Muscle layer of colon (tissue), 2 donors: ENCODE data around the gene KSR1.
"Not testable (repeated sequence)": the region's sequence is repeated elsewhere in the genome, so short reads cannot be mapped to it uniquely, and the experiment has no call there.

Experiments used
- H3K27ac ChIP-seq: one replicate; pipeline ENCODE4 v1.7.0; 2013; ENCODE audit warnings: low read depth, mild to moderate bottlenecking, low read length, moderate library complexity
- H3K27me3 ChIP-seq, 2 donors: one replicate each; pipeline ENCODE4 v1.7.0; 2013; ENCODE audit warnings: low read length in 2 of 2, mild to moderate bottlenecking in 2 of 2; ENCODE audit not compliant: insufficient read depth in 2 of 2, control insufficient read depth in 1 of 2
- H3K36me3 ChIP-seq: one replicate; pipeline ENCODE4 v1.7.0; 2013; ENCODE audit warnings: mild to moderate bottlenecking, low read length; ENCODE audit not compliant: insufficient read depth
- H3K4me1 ChIP-seq: one replicate; pipeline ENCODE4 v1.7.0; 2013; ENCODE audit warnings: mild to moderate bottlenecking, low read length; ENCODE audit not compliant: insufficient read depth
- H3K4me3 ChIP-seq, 2 donors: one replicate each; pipeline ENCODE4 v1.7.0; 2013; ENCODE audit warnings: low read length in 2 of 2, low read depth in 1 of 2, mild to moderate bottlenecking in 1 of 2, moderate library complexity in 1 of 2
- H3K9ac ChIP-seq: one replicate; pipeline ENCODE4 v1.7.0; 2013; ENCODE audit warnings: low read length
- H3K9me3 ChIP-seq: one replicate; pipeline ENCODE4 v1.7.0; 2013; ENCODE audit warnings: mild to moderate bottlenecking, low read length
- donor health status: abdominal sarcoma.
- donor health status: Adenocarcinoma of cecum.

KSR1 gene

GRCh38 chr17:27465875-27466274 lies 9.6 kb downstream of the KSR1 start:
- not testable (repeated sequence) for H3K36me3 ChIP-seq, H3K9me3 ChIP-seq, H3K4me3 ChIP-seq, H3K27me3 ChIP-seq, H3K4me1 ChIP-seq, H3K27ac ChIP-seq, H3K9ac ChIP-seq

GRCh38 chr17:27466376-27466742 lies 10.1 kb downstream of the KSR1 start:
- peaks cover 3% of the 10 kb centered on the region for H3K4me1 ChIP-seq
- no peak overlapping the region for H3K4me3 ChIP-seq
- H3K9me3 ChIP-seq: no peaks in the 10 kb centered on the region
- H3K36me3 ChIP-seq: no peaks in the 10 kb centered on the region
- no peak overlapping the region for H3K27ac ChIP-seq
- H3K9ac ChIP-seq: no peak overlapping the region
- H3K27me3 ChIP-seq: no peaks in the 10 kb centered on the region

- Histone ChIP-seq H3K4me1 (peaks cover 2% of the 10 kb centered on the region), H3K9ac (no peak overlapping the region), H3K4me3 (no peak overlapping the region), H3K27me3 (no peaks in the 10 kb centered on the region), H3K9me3 (no peaks in the 10 kb centered on the region), H3K36me3 (no peaks in the 10 kb centered on the region), H3K27ac (no peak overlapping the region)
These were observed 10.6 kb downstream of the KSR1 start for GRCh38 chr17:27466743-27467375.

GRCh38 chr17:27469256-27469655 lies 13.0 kb downstream of the KSR1 start:
- H3K9me3 ChIP-seq: no peaks in the 10 kb centered on the region

GRCh38 chr17:27471321-27472269 lies 15.3 kb downstream of the KSR1 start:
- no peak overlapping the region for H3K27ac ChIP-seq
- no peaks in the 10 kb centered on the region for H3K36me3 ChIP-seq
- no peaks in the 10 kb centered on the region for H3K9me3 ChIP-seq
- no peak overlapping the region for H3K9ac ChIP-seq
- H3K4me3 ChIP-seq: no peak overlapping the region
- no peaks in the 10 kb centered on the region for H3K27me3 ChIP-seq
- peaks cover 23% of the 10 kb centered on the region for H3K4me1 ChIP-seq

More at GRCh38 chr17:27469256-27469655, 13.0 kb downstream of the KSR1 start:
- H3K27ac ChIP-seq: no peak overlapping the region
- no peaks in the 10 kb centered on the region for H3K36me3 ChIP-seq
- no peaks in the 10 kb centered on the region for H3K27me3 ChIP-seq
- peaks cover 19% of the 10 kb centered on the region for H3K4me1 ChIP-seq
- H3K9ac ChIP-seq: no peak overlapping the region
- no peak overlapping the region for H3K4me3 ChIP-seq

- H3K9ac ChIP-seq: no peak overlapping the region
- H3K4me3 ChIP-seq: no peak overlapping the region
- H3K27me3 ChIP-seq: no peaks in the 10 kb centered on the region
- no peaks in the 10 kb centered on the region for H3K9me3 ChIP-seq
- peaks cover 33% of the 10 kb centered on the region for H3K4me1 ChIP-seq
- H3K36me3 ChIP-seq: no peaks in the 10 kb centered on the region
- H3K27ac ChIP-seq: no peak overlapping the region
These were observed 17.0 kb downstream of the KSR1 start for GRCh38 chr17:27473190-27473747.

- Histone ChIP-seq H3K36me3 (no peaks in the 10 kb centered on the region), H3K4me3 (no peak overlapping the region), H3K27ac (no peak overlapping the region), H3K27me3 (no peaks in the 10 kb centered on the region), H3K9me3 (no peaks in the 10 kb centered on the region), H3K4me1 (peaks cover 36% of the 10 kb centered on the region), H3K9ac (no peak overlapping the region)
These were observed 17.7 kb downstream of the KSR1 start for GRCh38 chr17:27473748-27474609.

- Histone ChIP-seq H3K27ac (no peak overlapping the region), H3K9ac (no peak overlapping the region), H3K36me3 (no peaks in the 10 kb centered on the region), H3K27me3 (no peaks in the 10 kb centered on the region), H3K9me3 (no peaks in the 10 kb centered on the region), H3K4me1 (peaks cover 36% of the 10 kb centered on the region), H3K4me3 (no peak overlapping the region)
These were observed 18.9 kb downstream of the KSR1 start for GRCh38 chr17:27475070-27475673.

GRCh38 chr17:27475981-27476895 lies 20.0 kb downstream of the KSR1 start:
- H3K9ac ChIP-seq: no peak overlapping the region
- H3K27ac ChIP-seq: no peak overlapping the region
- no peak overlapping the region for H3K4me3 ChIP-seq
- peaks cover 36% of the 10 kb centered on the region for H3K4me1 ChIP-seq
- H3K27me3 ChIP-seq: no peaks in the 10 kb centered on the region
- H3K36me3 ChIP-seq: no peaks in the 10 kb centered on the region
- H3K9me3 ChIP-seq: no peaks in the 10 kb centered on the region
